Measurements from ENCODE around the gene LACTB. TPM values are rescaled to one million over a fixed set of nuclear protein-coding genes. Genes with fewer than 3 reads are reported as not detected.

The LACTB gene
- total and polyA plus RNA-seq, 12 donors, result 11.6 to 32.2 (median 24.3) TPM

DNA sequence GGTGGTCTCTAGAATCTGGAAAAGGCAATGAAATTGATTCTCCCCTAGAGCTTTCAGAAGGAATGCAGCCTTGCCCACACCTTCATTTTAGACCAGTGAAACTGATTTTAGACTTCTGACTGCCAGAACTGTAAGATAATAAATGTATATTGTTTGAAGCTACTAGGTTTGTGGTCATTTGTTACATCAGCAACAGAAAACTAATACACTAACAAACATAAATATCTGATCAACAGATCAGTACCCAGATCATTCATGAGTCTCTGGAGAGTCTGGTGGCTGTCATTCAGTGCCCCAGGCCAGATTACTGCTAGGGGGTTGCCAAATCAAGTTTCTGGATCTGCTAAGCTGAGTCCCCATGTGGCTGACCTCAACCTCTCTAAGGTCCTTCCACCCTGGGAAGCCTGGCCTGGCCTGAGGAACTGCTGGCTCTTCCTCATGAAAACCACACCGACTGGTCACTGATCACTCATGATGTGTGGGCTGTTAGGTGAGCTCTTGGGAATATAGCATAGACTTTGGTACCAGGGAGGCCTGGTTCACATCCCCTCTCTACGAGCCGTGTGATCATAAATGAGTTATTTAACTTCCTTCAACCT is 11.1 kb upstream of the LACTB start:
- ATAC-seq (no peak), DNase-seq (no peak)
- H3K36me3 ChIP-seq, result no peaks in the 10 kb centered on the region
- intact Hi-C loops (cut with DNase I), result no loop called here
- H3K4me3 ChIP-seq, result no peak overlapping the region
- H3K27me3 ChIP-seq, result no peaks in the 10 kb centered on the region
- no peaks in the 10 kb centered on the region for H3K9me3 ChIP-seq
- H3K4me1 ChIP-seq, result peaks cover 0 to 8% (median 0%) of the 10 kb centered on the region in 9 donors
- no peak overlapping the region for H3K27ac ChIP-seq
- TF ChIP-seq, protein P1, sequence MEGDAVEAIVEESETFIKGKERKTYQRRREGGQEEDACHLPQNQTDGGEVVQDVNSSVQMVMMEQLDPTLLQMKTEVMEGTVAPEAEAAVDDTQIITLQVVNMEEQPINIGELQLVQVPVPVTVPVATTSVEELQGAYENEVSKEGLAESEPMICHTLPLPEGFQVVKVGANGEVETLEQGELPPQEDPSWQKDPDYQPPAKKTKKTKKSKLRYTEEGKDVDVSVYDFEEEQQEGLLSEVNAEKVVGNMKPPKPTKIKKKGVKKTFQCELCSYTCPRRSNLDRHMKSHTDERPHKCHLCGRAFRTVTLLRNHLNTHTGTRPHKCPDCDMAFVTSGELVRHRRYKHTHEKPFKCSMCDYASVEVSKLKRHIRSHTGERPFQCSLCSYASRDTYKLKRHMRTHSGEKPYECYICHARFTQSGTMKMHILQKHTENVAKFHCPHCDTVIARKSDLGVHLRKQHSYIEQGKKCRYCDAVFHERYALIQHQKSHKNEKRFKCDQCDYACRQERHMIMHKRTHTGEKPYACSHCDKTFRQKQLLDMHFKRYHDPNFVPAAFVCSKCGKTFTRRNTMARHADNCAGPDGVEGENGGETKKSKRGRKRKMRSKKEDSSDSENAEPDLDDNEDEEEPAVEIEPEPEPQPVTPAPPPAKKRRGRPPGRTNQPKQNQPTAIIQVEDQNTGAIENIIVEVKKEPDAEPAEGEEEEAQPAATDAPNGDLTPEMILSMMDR (IDR thresholded peaks at IDR 0.05), result no peak
- WGBS, 2 donors, result 86 to 95% methylated on average over 3 of the region's 3 CpGs

DNA sequence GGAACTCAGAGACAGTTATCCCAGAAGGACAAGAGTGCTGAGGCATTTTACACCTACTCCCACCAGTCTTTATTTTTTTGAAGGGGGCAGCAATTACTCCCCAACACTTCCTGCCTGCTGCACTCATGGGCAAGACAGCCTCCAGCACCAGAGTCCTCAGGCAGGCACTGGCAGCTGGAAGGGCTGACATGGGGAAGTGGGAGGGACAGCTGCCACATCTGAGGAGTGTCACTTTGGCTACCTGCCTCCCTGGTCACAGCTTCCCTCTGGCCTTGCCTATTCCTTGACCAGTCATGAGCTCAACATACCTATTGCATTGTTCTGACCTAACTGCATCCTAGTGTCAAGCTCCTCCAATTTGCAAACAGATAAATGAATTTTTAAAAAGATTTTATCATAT is 10.2 kb upstream of the LACTB start:
- Histone ChIP-seq H3K4me1 (peaks cover 0 to 8% (median 0%) of the 10 kb centered on the region in 9 donors), H3K4me3 (no peak overlapping the region), H3K27ac (no peak overlapping the region), H3K27me3 (no peaks in the 10 kb centered on the region), H3K36me3 (no peaks in the 10 kb centered on the region), H3K9me3 (no peaks in the 10 kb centered on the region)
- TF ChIP-seq, protein P1 (IDR thresholded peaks at IDR 0.05), result no peak
- intact Hi-C loops (cut with DNase I), result no loop called here
- DNase-seq, result no peak
- peak in 2 of 8 donors; percentile 28 to 59 for ATAC-seq

DNA sequence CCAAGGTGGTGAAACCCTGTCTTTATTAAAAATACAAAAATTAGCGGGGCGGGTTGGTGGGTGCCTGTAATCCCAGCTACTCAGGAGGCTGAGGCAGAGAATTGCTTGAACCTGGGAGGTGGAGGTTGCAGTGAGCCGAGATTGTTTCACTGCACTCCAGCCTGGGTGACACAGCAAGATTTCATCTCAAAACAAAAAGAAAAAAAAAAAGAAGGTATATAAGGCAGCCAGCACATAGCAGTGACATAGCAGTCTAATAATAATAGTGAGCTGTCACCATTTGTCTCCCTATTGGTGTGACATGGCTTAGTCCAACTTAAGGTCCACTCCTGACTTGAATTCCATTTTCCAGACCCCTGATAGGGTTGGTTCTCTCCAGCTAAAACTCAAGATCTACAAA is 8.8 kb upstream of the LACTB start:
- TF ChIP-seq, protein P1 (IDR thresholded peaks at IDR 0.05), result no peak
- Histone ChIP-seq H3K27ac (no peak overlapping the region), H3K27me3 (no peaks in the 10 kb centered on the region), H3K4me1 (peaks cover 0 to 8% (median 0%) of the 10 kb centered on the region in 9 donors), H3K36me3 (no peaks in the 10 kb centered on the region), H3K4me3 (no peak overlapping the region), H3K9me3 (no peaks in the 10 kb centered on the region)
- intact Hi-C loops (cut with DNase I), result no loop called here
- no peak for DNase-seq
- WGBS, 2 donors, result 95 to 96% methylated on average over 3 of the region's 3 CpGs
- ATAC-seq, result peak in 3 of 8 donors; percentile 29 to 73 (median 52)

DNA sequence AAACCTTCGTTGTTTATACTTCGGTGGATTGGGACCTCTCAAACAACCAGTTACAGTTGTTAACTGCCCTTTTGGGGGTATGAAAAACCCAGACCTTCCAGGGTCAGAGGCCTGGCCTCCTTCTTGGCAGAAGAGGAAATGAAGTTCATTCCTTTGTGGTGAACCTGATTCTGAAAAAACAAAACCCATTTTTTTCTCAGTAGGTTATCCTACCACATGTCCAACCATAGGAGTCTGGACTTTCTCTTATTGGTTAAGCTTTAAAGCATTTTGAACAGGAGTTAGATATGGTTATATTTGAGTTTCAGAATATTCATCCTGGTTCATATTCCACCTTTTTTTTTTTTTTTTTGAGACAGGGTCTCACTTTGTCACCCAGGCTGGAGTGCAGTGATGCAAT is 7.2 kb upstream of the LACTB start:
- H3K27ac ChIP-seq, result no peak overlapping the region
- peaks cover 0 to 8% (median 0%) of the 10 kb centered on the region in 9 donors for H3K4me1 ChIP-seq
- intact Hi-C loops (cut with DNase I), result no loop called here
- no peak for ATAC-seq
- DNase-seq, result no peak
- WGBS, 2 donors, result 68 to 78% methylated on average over 2 of the region's 2 CpGs
- no peaks in the 10 kb centered on the region for H3K27me3 ChIP-seq
- H3K9me3 ChIP-seq, result peaks cover 0 to 7% (median 0%) of the 10 kb centered on the region in 11 donors
- TF ChIP-seq, protein P1 (IDR thresholded peaks at IDR 0.05), result no peak
- H3K4me3 ChIP-seq, result no peak overlapping the region
- no peaks in the 10 kb centered on the region for H3K36me3 ChIP-seq
